Progenitor cell of endocrine pancreas (in vitro differentiated cells): Measurements from ENCODE around the gene PUS3. TPM values are rescaled to one million over a fixed set of nuclear protein-coding genes. Genes with fewer than 3 reads are reported as not detected.

Experiments
- DNase-seq: peaks from one replicate; pipeline ENCODE4 v3.0.0; 2021; ENCODE audit warnings: low spot score; ENCODE audit not compliant: unreplicated experiment
- H3K27ac Mint-ChIP-seq: 2 replicates; pipeline ENCODE4 v1.8.0; 2021; ENCODE audit warnings: mild to moderate bottlenecking, moderate library complexity, mixed read lengths
- H3K27me3 Mint-ChIP-seq: 2 replicates; pipeline ENCODE4 v1.8.0; 2021; ENCODE audit warnings: mixed read lengths
- H3K36me3 Mint-ChIP-seq: 2 replicates; pipeline ENCODE4 v1.8.0; 2022; ENCODE audit warnings: mixed read lengths; ENCODE audit not compliant: insufficient read depth
- H3K4me1 Mint-ChIP-seq: 2 replicates; pipeline ENCODE4 v1.8.0; 2021; ENCODE audit warnings: low read depth, mixed read lengths
- H3K4me3 Mint-ChIP-seq: 2 replicates; pipeline ENCODE4 v1.8.0; 2021; ENCODE audit warnings: low read depth, mild to moderate bottlenecking, moderate library complexity, mixed read lengths
- H3K9me3 Mint-ChIP-seq: 2 replicates; pipeline ENCODE4 v1.8.0; 2021; ENCODE audit warnings: low read depth, mixed read lengths
- CTCF ChIP-seq: fragments of 200-600 bp; sonication (generic); IDR thresholded peaks from one replicate; pipeline ENCODE4 v1.5.0; 2021; ENCODE audit warnings: antibody characterized with exemption, mild to moderate bottlenecking; ENCODE audit not compliant: unreplicated experiment
- total RNA-seq: library from RNA; stranded (reverse); gene quantifications from 2 replicates; pipeline ENCODE4 v1.2.1, GENCODE V29; 2021

The PUS3 gene
- total RNA-seq, 1 donor from 2014 or later = 12.4 TPM

- Mint-ChIP-seq H3K4me1 (peaks cover 13% of the 10 kb centered on the region), H3K36me3 (no peaks in the 10 kb centered on the region), H3K27ac (peak overlapping the region; percentile 9), H3K9me3 (no peaks in the 10 kb centered on the region), H3K4me3 (no peak overlapping the region), H3K27me3 (no peaks in the 10 kb centered on the region)
- TF ChIP-seq CTCF = no peak
- no peak for DNase-seq
Measured at GRCh38 chr11:125949271-125950177, 46.5 kb upstream of the PUS3 start.

GRCh38 chr11:125948278-125949051 lies 45.5 kb upstream of the PUS3 start:
- H3K9me3 Mint-ChIP-seq = no peaks in the 10 kb centered on the region
- no peaks in the 10 kb centered on the region for H3K36me3 Mint-ChIP-seq
- no peak overlapping the region for H3K4me3 Mint-ChIP-seq
- no peak for TF ChIP-seq CTCF
- DNase-seq = no peak
- H3K27me3 Mint-ChIP-seq = peaks cover 5% of the 10 kb centered on the region
- peaks cover 13% of the 10 kb centered on the region for H3K4me1 Mint-ChIP-seq
- H3K27ac Mint-ChIP-seq = no peak overlapping the region

DNA sequence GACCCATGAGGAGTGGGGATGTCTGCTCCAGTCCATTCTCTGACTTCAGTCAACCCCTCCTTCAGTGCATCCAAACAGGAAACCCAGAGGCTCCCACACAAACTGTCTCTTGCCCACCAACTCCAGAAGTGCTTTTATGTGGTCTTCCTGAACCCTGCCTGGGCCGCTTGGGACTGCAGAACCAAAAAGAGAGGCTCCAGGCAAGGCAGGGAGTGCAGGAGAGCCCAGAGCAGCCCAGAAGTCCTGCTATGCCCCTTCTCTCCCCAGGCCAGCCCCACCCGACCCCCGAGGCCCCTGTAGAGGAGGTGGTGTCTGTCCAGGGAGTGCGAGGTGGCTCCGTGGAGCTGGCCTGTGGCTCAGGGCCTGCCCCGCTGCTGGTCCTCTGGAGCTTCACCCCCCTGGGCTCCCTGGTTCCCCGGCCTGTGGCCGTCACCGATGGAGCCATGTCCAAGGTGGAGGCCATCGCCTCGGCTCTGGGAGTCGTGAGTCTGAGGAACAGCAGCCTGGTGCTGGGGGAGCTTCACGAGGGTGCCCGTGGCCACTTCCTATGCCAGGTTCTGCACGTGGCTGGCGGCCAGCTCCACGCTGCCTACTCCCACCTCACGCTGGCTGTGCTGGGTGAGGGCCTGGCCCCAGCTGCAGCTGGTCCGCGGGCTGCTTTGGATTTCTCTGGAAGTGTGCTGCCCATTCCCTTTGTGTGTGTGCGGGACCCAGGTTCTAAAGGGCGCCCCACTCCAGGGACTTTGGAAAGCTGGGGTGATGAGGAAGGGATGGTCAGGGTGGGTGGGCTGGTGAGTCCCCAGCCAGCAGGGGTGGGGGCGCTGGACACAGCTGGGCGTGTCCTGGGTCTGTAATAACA lies 44.6 kb upstream of the PUS3 start:
- peaks cover 9% of the 10 kb centered on the region for H3K4me1 Mint-ChIP-seq
- no peak for DNase-seq
- H3K27me3 Mint-ChIP-seq = peaks cover 5% of the 10 kb centered on the region
- H3K27ac Mint-ChIP-seq = no peak overlapping the region
- H3K4me3 Mint-ChIP-seq = no peak overlapping the region
- H3K9me3 Mint-ChIP-seq = no peaks in the 10 kb centered on the region
- no peaks in the 10 kb centered on the region for H3K36me3 Mint-ChIP-seq
- no peak for TF ChIP-seq CTCF

GRCh38 chr11:125946712-125947418 lies 43.9 kb upstream of the PUS3 start:
- Mint-ChIP-seq H3K27me3 (peaks cover 8% of the 10 kb centered on the region), H3K4me3 (no peak overlapping the region), H3K36me3 (no peaks in the 10 kb centered on the region), H3K27ac (no peak overlapping the region), H3K4me1 (peaks cover 7% of the 10 kb centered on the region), H3K9me3 (no peaks in the 10 kb centered on the region)
- DNase-seq = no peak
- no peak for TF ChIP-seq CTCF
